PC-3 (cell line): ENCODE measurements around the gene TNIP1. TPM values are rescaled to one million over a fixed set of nuclear protein-coding genes. Genes with fewer than 3 reads are reported as not detected.
A peak's percentile ranks its signal among the peaks of the same experiment; 100 is the strongest.

Experiments used
- ATAC-seq: fragments of 200-7000 bp; cut with Tn5 transposase; 2 replicates; pipeline ENCODE4 v1.9.1; 2020; ENCODE audit warnings: mild to moderate bottlenecking, moderate library complexity
- BruUV-seq: library from RNA; stranded (reverse); fragments of 400-500 nt; replicated peaks from 2 replicates; lab custom pipeline; 2021; lab: Mats Ljungman, UMichigan
- CTCF ChIA-PET: fragments of 300-600 bp; sonication (Branson Sonifier 250); formaldehyde crosslinking; loops from one replicate; lab custom pipeline; 2022; ENCODE audit warnings: antibody characterized with exemption; lab: Charles Lee
- POLR2A ChIA-PET: fragments of 300-600 bp; sonication (Branson Sonifier 250); formaldehyde crosslinking; loops from one replicate; lab custom pipeline; 2022; ENCODE audit warnings: antibody characterized with exemption; ENCODE audit not compliant: unreplicated experiment; lab: Charles Lee
- DNase-seq: peaks from one replicate; pipeline ENCODE4 v3.0.0-alpha.2; 2015
- H2AFZ ChIP-seq: fragments of 300-600 bp; sonication (generic); 2 replicates; pipeline ENCODE4 v1.6.0; 2016; ENCODE audit warnings: antibody characterized with exemption, low read length
- H3F3A ChIP-seq: fragments of 300-600 bp; sonication (generic); one replicate; pipeline ENCODE4 v1.6.0; 2017; ENCODE audit warnings: antibody characterized with exemption, low read length, control low read depth, mild to moderate bottlenecking; ENCODE audit not compliant: unreplicated experiment
- H3K27ac ChIP-seq: fragments of 300-600 bp; sonication (generic); 2 replicates; pipeline ENCODE4 v1.5.1; 2016; ENCODE audit warnings: mild to moderate bottlenecking, low read length
- H3K27me3 ChIP-seq: fragments of 300-600 bp; sonication (generic); 2 replicates; pipeline ENCODE4 v1.6.1; 2016; ENCODE audit warnings: low read length, mixed read lengths
- H3K36me3 ChIP-seq: fragments of 300-600 bp; sonication (generic); 2 replicates; pipeline ENCODE4 v1.6.1; 2016; ENCODE audit warnings: low read depth, mixed run types, low read length, mixed read lengths
- H3K4me1 ChIP-seq: fragments of 300-600 bp; sonication (generic); 2 replicates; pipeline ENCODE4 v1.5.1; 2016; ENCODE audit warnings: low read length; ENCODE audit not compliant: insufficient read depth
- H3K4me2 ChIP-seq: fragments of 300-600 bp; sonication (generic); 2 replicates; pipeline ENCODE4 v1.6.0; 2016; ENCODE audit warnings: low read length
- H3K4me3 ChIP-seq: fragments of 300-600 bp; sonication (generic); 2 replicates; pipeline ENCODE4 v1.5.1; 2016; ENCODE audit warnings: mild to moderate bottlenecking, low read length, mixed read lengths
- H3K79me2 ChIP-seq: fragments of 300-600 bp; sonication (generic); 2 replicates; pipeline ENCODE4 v1.6.1; 2017; ENCODE audit warnings: low read length, mixed read lengths
- H3K9ac ChIP-seq: fragments of 300-600 bp; sonication (generic); 2 replicates; pipeline ENCODE4 v1.6.0; 2016; ENCODE audit warnings: mild to moderate bottlenecking, low read length
- H3K9me2 ChIP-seq: fragments of 300-600 bp; sonication (generic); replicated peaks from 2 replicates; pipeline ENCODE4 v1.6.1; 2016; ENCODE audit warnings: mixed run types, low read length, mixed read lengths
- H3K9me3 ChIP-seq: fragments of 300-600 bp; sonication (generic); 2 replicates; pipeline ENCODE4 v1.6.1; 2016; ENCODE audit warnings: low read length, mixed read lengths
- H4K20me1 ChIP-seq: fragments of 300-600 bp; sonication (generic); 2 replicates; pipeline ENCODE4 v1.6.1; 2016; ENCODE audit warnings: low read length, mixed read lengths
- CTCF ChIP-seq: fragments of 300-600 bp; sonication (generic); conservative IDR thresholded peaks from 2 replicates; pipeline ENCODE4 v1.5.1; 2017; ENCODE audit warnings: antibody characterized with exemption, low read depth, mild to moderate bottlenecking, low read length
- EZH2 ChIP-seq: fragments of 300-600 bp; sonication (generic); IDR thresholded peaks from one replicate; pipeline ENCODE4 v1.6.1; 2017; ENCODE audit warnings: antibody characterized with exemption, mild to moderate bottlenecking, low read length; ENCODE audit not compliant: unreplicated experiment
- EZH2phosphoT487 ChIP-seq: fragments of 300-600 bp; sonication (generic); IDR thresholded peaks from 2 replicates; pipeline ENCODE4 v1.6.1; 2018; ENCODE audit warnings: mild to moderate bottlenecking, antibody characterized with exemption, low read length, borderline replicate concordance
- intact Hi-C: fragments of 100-400 bp; cut with micrococcal nuclease; formaldehyde crosslinking; loops from 2 replicates; pipeline ENCODE4 v1.9.0; 2023
- total RNA-seq: library from RNA; depleted of rRNA; stranded (reverse); fragments of >200 nt; gene quantifications from 2 replicates; pipeline ENCODE4 v1.2.3, GENCODE V29; 2014

Gene TNIP1
- total RNA-seq, 1 experiment from 2014 or later: 90.0 TPM

GRCh38 chr5:151005950-151006576 lies 74.8 kb downstream of the TNIP1 start:
- Histone ChIP-seq H4K20me1 (no peaks in the 10 kb centered on the region), H3K4me1 (no peaks in the 10 kb centered on the region), H3K27ac (no peak overlapping the region), H3K9me2 (no peaks in the 10 kb centered on the region), H3K27me3 (no peaks in the 10 kb centered on the region), H3K9me3 (no peaks in the 10 kb centered on the region), H3K36me3 (no peaks in the 10 kb centered on the region), H3K79me2 (no peaks in the 10 kb centered on the region), H3K9ac (no peak overlapping the region), H3K4me3 (no peak overlapping the region), H3K4me2 (no peak overlapping the region), H3F3A (no peaks in the 10 kb centered on the region), H2AFZ (no peak overlapping the region)
- ChIA-PET POLR2A (no interaction called here), CTCF (no interaction called here)
- DNase-seq: no peak
- 0 out of 2 replicates have a peak, but pooled peaks have one; percentile 9 for ATAC-seq
- intact Hi-C loops: no loop called here
- TF ChIP-seq EZH2 (no peak), CTCF (no peak), EZH2phosphoT487 (no peak)
- BruUV-seq: no TSS peak

- Histone ChIP-seq H3K9ac (no peak overlapping the region), H3F3A (no peaks in the 10 kb centered on the region), H3K27ac (no peak overlapping the region), H3K79me2 (no peaks in the 10 kb centered on the region), H3K4me3 (no peak overlapping the region), H3K9me3 (no peaks in the 10 kb centered on the region), H3K27me3 (no peaks in the 10 kb centered on the region), H4K20me1 (no peaks in the 10 kb centered on the region), H3K4me2 (no peak overlapping the region), H3K9me2 (no peaks in the 10 kb centered on the region), H2AFZ (no peak overlapping the region), H3K36me3 (no peaks in the 10 kb centered on the region), H3K4me1 (no peaks in the 10 kb centered on the region)
- intact Hi-C loops: no loop called here
- BruUV-seq: no TSS peak
- CTCF ChIA-PET: interaction anchor here (0.6 kb wide), 1 partner anchor 376 kb away, joined by 3 read pairs; no protein-coding TSS in a partner anchor
- POLR2A ChIA-PET: interaction anchor here (0.6 kb wide), 1 partner anchor 162 kb away, joined by 5 read pairs; no protein-coding TSS in a partner anchor
- DNase-seq (no peak), ATAC-seq (peak; percentile 29; the same call in 1 of the 2 replicates)
- no peak for TF ChIP-seq CTCF
- TF ChIP-seq EZH2: no peak
Measured at GRCh38 chr5:151005187-151005949, 75.5 kb downstream of the TNIP1 start.
